ENCODE data around the gene TRMU. TPM values are rescaled to one million over a fixed set of nuclear protein-coding genes. Genes with fewer than 3 reads are reported as not detected.

Gene TRMU
- total and polyA plus RNA-seq, 2 experiments from 2014 or later = 38.0 to 40.9 TPM

- H3K79me2 ChIP-seq = peaks cover 17% of the 10 kb centered on the region
- H3K27me3 ChIP-seq = no peaks in the 10 kb centered on the region
- DNase-seq (ENCODE audit: low spot score) = no peak
- peak overlapping the region; percentile 95 for H3K4me2 ChIP-seq
- H4K20me1 ChIP-seq (ENCODE audit: insufficient read depth, poor library complexity, severe bottlenecking) = no peaks in the 10 kb centered on the region
- TF ChIP-seq EZH2 (IDR thresholded peaks at IDR 0.05; ENCODE audit: borderline replicate concordance) (no peak), CTCF (IDR thresholded peaks at IDR 0.05; ENCODE audit: poor library complexity) (no peak), EZH2phosphoT487 (IDR thresholded peaks at IDR 0.05; ENCODE audit: low read depth, severe bottlenecking, unreplicated experiment) (no peak)
- no peak overlapping the region for H3K4me3 ChIP-seq
- WGBS (ENCODE audit: low lambda C conversion rate, missing lambda C conversion rate) = 76% methylated on average over 4 of the region's 4 CpGs
- no peaks in the 10 kb centered on the region for H3K9me2 ChIP-seq (replicated peaks; ENCODE audit: insufficient read depth)
- H3K36me3 ChIP-seq (replicated peaks; ENCODE audit: insufficient read depth, low read depth) = no peaks in the 10 kb centered on the region
- no peaks in the 10 kb centered on the region for H3K9me3 ChIP-seq (ENCODE audit: low read depth)
- H3K4me1 ChIP-seq (ENCODE audit: insufficient read depth) = peaks cover 8% of the 10 kb centered on the region
- peak overlapping the region; percentile 89 for H2AFZ ChIP-seq
- peak overlapping the region; percentile 93 for H3K27ac ChIP-seq
These were observed 40.1 kb upstream of the TRMU start for GRCh38 chr22:46295277-46295971.

DNA sequence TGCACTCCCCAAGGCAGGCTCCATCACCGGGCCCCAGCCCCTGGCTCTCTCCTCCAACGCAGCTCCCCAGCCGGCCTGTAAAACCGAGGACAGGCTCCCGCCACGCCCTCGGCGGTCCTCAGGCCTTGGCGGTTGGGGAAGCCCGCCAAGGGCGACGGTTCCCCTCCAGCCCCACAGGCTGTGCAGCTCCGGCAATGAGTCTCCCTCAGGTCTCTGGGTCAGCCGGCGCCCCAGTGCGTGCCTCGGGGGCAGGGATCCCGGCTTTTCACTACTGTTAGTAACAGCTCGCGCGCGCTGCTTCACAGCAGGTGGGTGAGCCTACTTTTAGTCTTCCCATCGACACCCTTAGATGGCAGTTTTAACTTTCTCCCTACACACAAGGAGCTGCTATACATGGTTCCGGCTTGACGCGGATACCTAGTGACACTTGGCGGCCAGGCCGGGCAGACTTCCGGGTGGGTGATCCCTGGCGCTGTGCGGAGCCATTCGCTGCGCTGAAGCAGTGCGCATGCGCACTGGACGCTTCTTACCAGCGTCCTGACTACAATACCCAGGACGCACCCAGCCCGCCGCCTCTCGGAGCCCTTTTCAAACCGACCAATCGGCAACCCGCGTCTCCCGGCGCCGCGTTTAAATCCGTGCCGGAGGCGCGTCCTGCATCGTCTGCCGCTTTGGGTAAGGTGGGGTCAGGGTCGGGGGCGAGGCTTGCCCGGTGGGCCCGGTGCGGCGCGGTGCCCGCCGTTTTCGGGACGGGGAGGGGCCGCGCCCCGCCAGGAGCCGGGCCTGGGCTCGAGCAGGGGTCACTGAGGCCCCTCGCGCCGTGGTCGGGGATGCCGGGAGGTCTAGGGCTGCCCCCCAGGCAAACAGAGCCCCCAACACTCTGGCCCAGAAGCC is 39.0 kb upstream of the TRMU start, which contains the start of gene GTSE1:
GTSE1 (plus strand) TSS at position 614 of the 894 bp plus-strand sequence. CDS start 531 bp downstream, outside the sequence.
- Histone ChIP-seq H3K4me2 (peak within 1 kb of the TSS; percentile 95), H3K4me1 (ENCODE audit: insufficient read depth) (peaks cover 8% of the 10 kb centered on the region), H3K79me2 (peaks cover 21% of the 10 kb centered on the region), H4K20me1 (ENCODE audit: insufficient read depth, poor library complexity, severe bottlenecking) (no peaks in the 10 kb centered on the region), H3K9me2 (replicated peaks; ENCODE audit: insufficient read depth) (no peaks in the 10 kb centered on the region), H3K36me3 (replicated peaks; ENCODE audit: insufficient read depth, low read depth) (no peaks in the 10 kb centered on the region), H3K4me3 (peak within 1 kb of the TSS; percentile 50), H2AFZ (peak within 1 kb of the TSS; percentile 89), H3K9me3 (ENCODE audit: low read depth) (no peaks in the 10 kb centered on the region), H3K27ac (peak within 1 kb of the TSS; percentile 93), H3K27me3 (no peaks in the 10 kb centered on the region)
- TF ChIP-seq EZH2phosphoT487 (IDR thresholded peaks at IDR 0.05; ENCODE audit: low read depth, severe bottlenecking, unreplicated experiment) = no peak
- TF ChIP-seq CTCF (IDR thresholded peaks at IDR 0.05; ENCODE audit: poor library complexity) = peak; percentile 35
- peak; percentile 99 for DNase-seq (ENCODE audit: low spot score)
- WGBS (ENCODE audit: low lambda C conversion rate, missing lambda C conversion rate) = 2% methylated on average over 74 of the region's 76 CpGs

DNA sequence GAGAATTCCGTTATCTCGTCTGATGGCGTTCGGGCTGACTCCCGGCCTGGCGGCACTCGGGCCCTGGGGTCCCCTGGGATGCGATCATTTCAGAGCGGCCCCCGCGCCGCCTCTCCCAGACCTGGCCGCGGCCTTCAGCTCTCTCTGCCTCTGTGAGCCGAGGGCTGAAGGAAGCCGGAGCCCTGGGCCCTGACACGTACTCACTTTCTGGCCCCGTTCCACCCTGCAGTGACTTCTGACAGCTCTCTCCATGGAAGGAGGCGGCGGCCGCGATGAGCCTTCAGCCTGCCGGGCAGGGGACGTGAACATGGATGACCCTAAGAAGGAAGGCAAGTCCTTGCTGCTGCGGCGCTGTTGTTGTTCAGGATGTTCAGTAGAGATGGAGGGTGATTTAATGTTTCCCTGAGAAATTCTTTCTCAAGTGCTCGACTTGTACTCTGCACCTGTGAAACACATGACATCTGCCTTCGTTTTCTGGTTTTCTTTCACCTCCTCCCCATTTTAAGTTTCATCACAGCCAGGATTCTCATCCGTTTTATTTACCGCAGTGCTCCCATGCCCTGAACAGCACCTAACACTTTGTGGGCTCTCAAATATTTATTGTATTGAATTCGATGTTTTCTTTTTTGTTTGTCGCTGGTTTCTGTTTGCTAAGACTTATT is 38.2 kb upstream of the TRMU start:
- peak; percentile 47 for DNase-seq (ENCODE audit: low spot score)
- H2AFZ ChIP-seq = peak overlapping the region; percentile 51

More for the DNA sequence above, 38.2 kb upstream of the TRMU start:
- TF ChIP-seq EZH2phosphoT487 (IDR thresholded peaks at IDR 0.05; ENCODE audit: low read depth, severe bottlenecking, unreplicated experiment) (no peak), CTCF (IDR thresholded peaks at IDR 0.05; ENCODE audit: poor library complexity) (no peak), EZH2 (IDR thresholded peaks at IDR 0.05; ENCODE audit: borderline replicate concordance) (no peak)
- H3K27ac ChIP-seq = no peak overlapping the region
- no peaks in the 10 kb centered on the region for H3K9me2 ChIP-seq (replicated peaks; ENCODE audit: insufficient read depth)
- H3K4me3 ChIP-seq = peak overlapping the region; percentile 38
- H4K20me1 ChIP-seq (ENCODE audit: insufficient read depth, poor library complexity, severe bottlenecking) = no peaks in the 10 kb centered on the region
- H3K79me2 ChIP-seq = peaks cover 29% of the 10 kb centered on the region
- peak overlapping the region; percentile 95 for H3K4me2 ChIP-seq
- WGBS (ENCODE audit: low lambda C conversion rate, missing lambda C conversion rate) = 7% methylated on average over 25 of the region's 32 CpGs
- H3K27me3 ChIP-seq = no peaks in the 10 kb centered on the region
- peaks cover 8% of the 10 kb centered on the region for H3K4me1 ChIP-seq (ENCODE audit: insufficient read depth)
- no peaks in the 10 kb centered on the region for H3K36me3 ChIP-seq (replicated peaks; ENCODE audit: insufficient read depth, low read depth)
- H3K9me3 ChIP-seq (ENCODE audit: low read depth) = no peaks in the 10 kb centered on the region

Measured in hepatocyte (in vitro differentiated cells).